Measurements from ENCODE around the gene COPS8.

GRCh38 chr2:237144516-237144915 is 58.8 kb downstream of the COPS8 start:
- TF ChIP-seq FOXJ3 (CRISPR knock-in tag; IDR thresholded peaks at IDR 0.05) (no peak), CTCF (IDR thresholded peaks at IDR 0.05) (no peak), NFIC (IDR thresholded peaks at IDR 0.05; ENCODE audit: borderline replicate concordance) (no peak), REST (IDR thresholded peaks at IDR 0.05; ENCODE audit: low read depth, low read length) (no peak), TAF1 (IDR thresholded peaks at IDR 0.05; ENCODE audit: borderline replicate concordance, low read depth, low read length) (no peak), YY1 (IDR thresholded peaks at IDR 0.05; ENCODE audit: low read depth) (no peak), EP300 (IDR thresholded peaks at IDR 0.05; ENCODE audit: borderline replicate concordance in 1 of 2, low read depth in 1 of 2, low read length in 1 of 2) (no peak), MAX (IDR thresholded peaks at IDR 0.05; ENCODE audit: low read depth) (no peak)

Data from SK-N-SH (cell line).